Body of pancreas (tissue), 4 donors: ENCODE measurements around the gene EML3.

Experiments
- POLR2A ChIP-seq, 3 donors: fragments of 450-650 bp; IDR thresholded peaks; one replicate each; pipeline ENCODE4 v1.6.1; 2016; ENCODE audit warnings: antibody characterized with exemption in 3 of 3, mild to moderate bottlenecking in 2 of 3
- TF ChIP-seq, protein P1 (sequence below), 7 experiments: fragments of 450-650 bp in 4 of 7; fragments of 200-600 bp in 3 of 7; sonication (generic) in 3 of 7; IDR thresholded peaks; one replicate each; pipeline ENCODE4 v1.5.1; 2016 to 2019; ENCODE audit warnings: antibody characterized with exemption in 7 of 7

DNA sequence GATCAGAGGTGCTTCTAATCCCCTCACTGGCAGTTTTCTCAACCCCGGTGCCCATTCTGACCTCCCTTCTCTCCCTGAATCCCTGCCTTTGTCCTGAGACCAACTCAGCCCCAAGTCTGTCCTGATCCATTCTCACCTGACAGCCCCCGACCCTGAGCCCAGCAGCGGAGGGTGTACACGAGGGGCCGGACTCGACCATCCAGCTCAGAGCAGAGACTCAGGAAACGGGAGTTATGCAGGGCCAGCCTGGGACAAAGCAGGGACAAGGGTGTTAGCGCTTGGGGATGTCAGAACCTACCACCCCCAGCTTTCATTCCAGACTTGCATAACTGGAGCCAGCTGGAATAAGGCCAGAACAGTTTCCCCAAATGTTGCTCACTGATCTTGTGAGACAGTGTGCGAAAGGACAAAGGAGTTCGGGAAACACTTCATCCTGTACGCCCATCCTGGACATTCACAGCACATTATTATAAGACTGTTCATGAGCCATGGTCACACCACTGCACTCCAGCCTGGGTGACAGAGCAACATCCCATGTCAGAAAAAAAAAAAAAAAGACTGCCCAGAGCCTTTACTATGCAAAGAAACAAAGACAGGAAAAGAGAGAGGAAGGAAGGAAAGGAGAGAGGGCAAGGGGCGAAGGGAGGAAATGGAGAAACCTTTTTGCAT lies 35.4 kb downstream of the EML3 start:
- TF ChIP-seq, protein P1, sequence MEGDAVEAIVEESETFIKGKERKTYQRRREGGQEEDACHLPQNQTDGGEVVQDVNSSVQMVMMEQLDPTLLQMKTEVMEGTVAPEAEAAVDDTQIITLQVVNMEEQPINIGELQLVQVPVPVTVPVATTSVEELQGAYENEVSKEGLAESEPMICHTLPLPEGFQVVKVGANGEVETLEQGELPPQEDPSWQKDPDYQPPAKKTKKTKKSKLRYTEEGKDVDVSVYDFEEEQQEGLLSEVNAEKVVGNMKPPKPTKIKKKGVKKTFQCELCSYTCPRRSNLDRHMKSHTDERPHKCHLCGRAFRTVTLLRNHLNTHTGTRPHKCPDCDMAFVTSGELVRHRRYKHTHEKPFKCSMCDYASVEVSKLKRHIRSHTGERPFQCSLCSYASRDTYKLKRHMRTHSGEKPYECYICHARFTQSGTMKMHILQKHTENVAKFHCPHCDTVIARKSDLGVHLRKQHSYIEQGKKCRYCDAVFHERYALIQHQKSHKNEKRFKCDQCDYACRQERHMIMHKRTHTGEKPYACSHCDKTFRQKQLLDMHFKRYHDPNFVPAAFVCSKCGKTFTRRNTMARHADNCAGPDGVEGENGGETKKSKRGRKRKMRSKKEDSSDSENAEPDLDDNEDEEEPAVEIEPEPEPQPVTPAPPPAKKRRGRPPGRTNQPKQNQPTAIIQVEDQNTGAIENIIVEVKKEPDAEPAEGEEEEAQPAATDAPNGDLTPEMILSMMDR (IDR thresholded peaks at IDR 0.05): no peak
- no peak for TF ChIP-seq POLR2A (IDR thresholded peaks at IDR 0.05)
